HG02571 (cell line): ENCODE results near the gene CPO.

Experiments used
- ATAC-seq: cut with Tn5 transposase; IDR thresholded peaks from one replicate; pipeline ENCODE4 v1.9.1; 2021; ENCODE audit warnings: mild to moderate bottlenecking, moderate library complexity; ENCODE audit not compliant: unreplicated experiment

Gene CPO

DNA sequence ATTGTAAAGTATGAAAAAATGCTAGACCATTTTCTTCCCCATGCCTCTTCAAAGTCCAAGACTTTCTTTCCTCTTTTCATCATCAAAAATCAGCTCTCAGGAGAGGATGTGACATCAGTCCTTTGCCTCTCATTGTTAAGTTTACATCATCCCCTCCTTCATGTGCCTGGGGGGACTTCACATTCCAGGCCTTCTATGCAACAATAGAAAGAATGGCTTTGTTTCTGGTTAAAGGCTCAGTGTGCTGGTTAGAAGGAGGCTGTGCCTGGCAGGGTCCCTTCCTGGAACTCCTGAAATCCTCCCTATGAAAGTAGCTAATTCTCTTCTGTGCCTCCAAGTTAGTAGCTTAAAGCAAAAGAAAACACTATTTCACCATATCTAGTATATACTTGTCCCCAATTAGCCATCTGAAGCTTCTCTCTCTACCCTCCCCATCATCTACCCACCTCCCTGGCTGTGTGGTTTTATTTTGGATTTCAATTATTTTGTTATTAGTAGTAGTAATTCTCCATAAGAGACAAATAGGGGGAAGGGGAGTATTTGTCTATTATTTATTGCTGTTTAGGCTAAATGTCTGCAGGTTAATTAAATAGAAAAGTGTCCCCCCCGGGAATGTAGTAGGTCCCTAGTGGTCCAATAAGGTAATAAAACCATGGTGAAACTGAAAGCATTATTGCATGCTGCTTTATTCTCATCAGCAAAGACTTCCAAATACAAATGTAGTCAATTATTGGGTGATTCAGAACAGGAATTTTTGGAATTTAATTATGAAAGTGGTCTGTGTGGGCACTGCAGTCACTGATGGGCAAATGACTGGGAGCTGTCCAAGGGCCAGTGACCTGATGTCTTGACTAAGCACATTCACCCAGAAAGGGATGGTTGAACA is 69.0 kb downstream of the CPO start:
- ATAC-seq, result no peak

DNA sequence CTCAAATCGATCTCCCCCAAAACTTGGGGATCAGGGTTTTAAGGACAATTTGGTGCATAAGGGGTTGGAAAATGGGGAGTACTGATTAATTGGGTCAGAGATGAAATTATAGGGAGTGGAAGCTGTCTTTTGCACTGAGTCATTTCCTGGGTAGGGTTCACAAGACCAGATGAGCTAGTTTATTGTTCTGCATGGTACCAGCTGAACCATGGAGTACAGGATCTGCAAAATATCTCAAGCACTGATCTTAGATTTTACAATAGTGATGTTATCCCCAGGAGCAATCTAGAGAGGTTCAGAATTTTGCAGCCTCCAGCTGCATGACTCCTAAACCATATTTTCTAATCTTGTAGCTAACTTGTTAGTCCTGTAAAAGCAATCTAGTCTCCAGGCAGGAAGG is 73.1 kb downstream of the CPO start:
- no peak for ATAC-seq

DNA sequence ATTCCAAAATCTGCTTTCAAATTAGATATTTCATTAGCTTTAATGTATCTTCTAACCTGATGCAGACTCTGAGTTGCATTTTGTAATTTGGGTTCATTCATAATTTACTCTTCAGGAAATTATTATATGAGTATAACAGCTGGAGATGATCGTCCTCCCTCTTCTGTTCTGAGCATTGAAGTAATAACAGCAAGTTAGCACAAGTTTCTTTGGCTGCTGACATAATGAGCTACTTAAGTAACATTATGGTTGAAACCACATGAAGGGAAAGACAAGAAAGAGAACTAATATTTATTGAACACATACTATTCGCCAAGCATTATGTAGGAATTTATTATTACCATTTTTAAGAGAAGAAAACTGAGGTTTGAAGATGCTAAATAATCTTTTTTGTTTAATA is 75.1 kb downstream of the CPO start:
- no peak for ATAC-seq

DNA sequence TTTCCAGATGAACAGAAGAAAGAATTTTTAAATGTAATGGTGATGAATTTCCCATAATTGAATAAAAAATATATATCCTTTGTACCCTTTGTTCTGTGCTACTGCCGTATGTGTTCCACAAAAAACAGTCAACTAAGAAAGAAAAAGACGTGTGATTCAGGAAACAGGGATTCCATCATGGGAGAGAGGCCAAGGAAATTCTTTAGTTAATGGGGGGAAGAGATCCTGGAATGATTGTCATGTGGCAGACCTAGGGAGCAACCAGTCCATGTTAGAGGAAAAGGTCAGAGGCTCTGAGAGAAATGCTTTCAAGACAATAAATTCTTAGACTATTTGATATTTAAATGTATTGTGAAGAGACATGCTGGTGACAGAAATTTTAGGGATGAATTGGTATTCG is 76.6 kb downstream of the CPO start:
- no peak for ATAC-seq
